Measurements from ENCODE around the gene MESD.

MESD gene

GRCh38 chr15:80934761-80935221 lies 54.8 kb downstream of the MESD start:
- H3K4me3 ChIP-seq (ENCODE audit: low read length) = no peak overlapping the region
- TF ChIP-seq ZNF274 (IDR thresholded peaks at IDR 0.05; ENCODE audit: low read depth, low read length) = no peak

- no peak for TF ChIP-seq ZNF274 (IDR thresholded peaks at IDR 0.05; ENCODE audit: low read depth, low read length)
- no peak overlapping the region for H3K4me3 ChIP-seq (ENCODE audit: low read length)
Observed at GRCh38 chr15:80932989-80933388, 56.6 kb downstream of the MESD start.

- TF ChIP-seq ZNF274 (IDR thresholded peaks at IDR 0.05; ENCODE audit: low read depth, low read length) = no peak
- H3K4me3 ChIP-seq (ENCODE audit: low read length) = no peak overlapping the region
Observed at GRCh38 chr15:80932513-80932815, 57.2 kb downstream of the MESD start.

GRCh38 chr15:80931721-80932512 lies 57.7 kb downstream of the MESD start:
- TF ChIP-seq ZNF274 (IDR thresholded peaks at IDR 0.05; ENCODE audit: low read depth, low read length) = no peak
- H3K4me3 ChIP-seq (ENCODE audit: low read length) = no peak overlapping the region

GRCh38 chr15:80931191-80931590 lies 58.4 kb downstream of the MESD start:
- TF ChIP-seq ZNF274 (IDR thresholded peaks at IDR 0.05; ENCODE audit: low read depth, low read length) = no peak
- no peak overlapping the region for H3K4me3 ChIP-seq (ENCODE audit: low read length)

GRCh38 chr15:80929689-80930088 lies 59.9 kb downstream of the MESD start:
- TF ChIP-seq ZNF274 (IDR thresholded peaks at IDR 0.05; ENCODE audit: low read depth, low read length) = no peak

GRCh38 chr15:80929225-80929624 lies 60.4 kb downstream of the MESD start:
- no peak for TF ChIP-seq ZNF274 (IDR thresholded peaks at IDR 0.05; ENCODE audit: low read depth, low read length)
- no peak overlapping the region for H3K4me3 ChIP-seq (ENCODE audit: low read length)

More at GRCh38 chr15:80929689-80930088, 59.9 kb downstream of the MESD start:
- no peak overlapping the region for H3K4me3 ChIP-seq (ENCODE audit: low read length)

- no peak for TF ChIP-seq ZNF274 (IDR thresholded peaks at IDR 0.05; ENCODE audit: low read depth, low read length)
- no peak overlapping the region for H3K4me3 ChIP-seq (ENCODE audit: low read length)
Observed at GRCh38 chr15:80926126-80926525, 63.5 kb downstream of the MESD start.

GRCh38 chr15:80925597-80926059 lies 64.0 kb downstream of the MESD start:
- no peak overlapping the region for H3K4me3 ChIP-seq (ENCODE audit: low read length)
- no peak for TF ChIP-seq ZNF274 (IDR thresholded peaks at IDR 0.05; ENCODE audit: low read depth, low read length)

GRCh38 chr15:80924278-80924677 lies 65.3 kb downstream of the MESD start:
- TF ChIP-seq ZNF274 (IDR thresholded peaks at IDR 0.05; ENCODE audit: low read depth, low read length) = no peak
- H3K4me3 ChIP-seq (ENCODE audit: low read length) = no peak overlapping the region

- no peak overlapping the region for H3K4me3 ChIP-seq (ENCODE audit: low read length)
- no peak for TF ChIP-seq ZNF274 (IDR thresholded peaks at IDR 0.05; ENCODE audit: low read depth, low read length)
Observed at GRCh38 chr15:80923668-80924067, 66.0 kb downstream of the MESD start.

GRCh38 chr15:80921736-80922410 lies 67.7 kb downstream of the MESD start:
- TF ChIP-seq ZNF274 (IDR thresholded peaks at IDR 0.05; ENCODE audit: low read depth, low read length) = no peak

GRCh38 chr15:80920271-80920699 lies 69.3 kb downstream of the MESD start:
- H3K4me3 ChIP-seq (ENCODE audit: low read length) = no peak overlapping the region
- TF ChIP-seq ZNF274 (IDR thresholded peaks at IDR 0.05; ENCODE audit: low read depth, low read length) = no peak

More at GRCh38 chr15:80921736-80922410, 67.7 kb downstream of the MESD start:
- no peak overlapping the region for H3K4me3 ChIP-seq (ENCODE audit: low read length)

- TF ChIP-seq ZNF274 (IDR thresholded peaks at IDR 0.05; ENCODE audit: low read depth, low read length) = no peak
- H3K4me3 ChIP-seq (ENCODE audit: low read length) = no peak overlapping the region
Observed at GRCh38 chr15:80918196-80918783, 71.3 kb downstream of the MESD start.

GRCh38 chr15:80916056-80916455 lies 73.6 kb downstream of the MESD start:
- H3K4me3 ChIP-seq (ENCODE audit: low read length) = no peak overlapping the region
- no peak for TF ChIP-seq ZNF274 (IDR thresholded peaks at IDR 0.05; ENCODE audit: low read depth, low read length)

All from GM08714 (cell line).